ENCODE data around the gene GPR3. TPM values are rescaled to one million over a fixed set of nuclear protein-coding genes. Genes with fewer than 3 reads are reported as not detected.
A peak's percentile ranks its signal among the peaks of the same experiment; 100 is the strongest.

The GPR3 gene
- total RNA-seq, 4 donors from 2014 or later: not detected

GRCh38 chr1:27357281-27358037 lies 35.0 kb upstream of the GPR3 start:
- Histone ChIP-seq H3K4me3 (peak overlapping the region in 3 of 4 donors; percentile 7 to 44 (median 22)), H3K36me3 (no peaks in the 10 kb centered on the region), H3K27me3 (no peaks in the 10 kb centered on the region), H3K9me3 (no peaks in the 10 kb centered on the region), H3K27ac (peak overlapping the region; percentile 51 to 79 (median 62)), H3K4me1 (peaks cover 8 to 26% (median 24%) of the 10 kb centered on the region in 4 donors)
- in situ Hi-C loops (cut with MboI; ENCODE audit: low pct_ligation_motif_present in 1 of 4, low pct_unique_long_range_greater_than_20kb in 1 of 4, low sequenced_read_pairs in 3 of 4): no loop called here
- peak; percentile 80 for DNase-seq
- 45% methylated on average over 16 of the region's 40 CpGs; no CpG with 5 or more reads in 1 of the 2 donors for WGBS, 2 donors (ENCODE audit: low coverage in 1 of 2)
- intact Hi-C loops (cut with DNase I; ENCODE audit: low total_unique reads): loop anchor here (2.0 kb wide), 1 partner anchor 37 kb away; no protein-coding TSS in a partner anchor
- TF ChIP-seq EP300 (IDR thresholded peaks at IDR 0.05; ENCODE audit: low read depth) (no peak), CTCF (IDR thresholded peaks at IDR 0.05) (peak; percentile 97 to 100 (median 99)), POLR2A (IDR thresholded peaks at IDR 0.05) (no peak), POLR2AphosphoS5 (IDR thresholded peaks at IDR 0.05) (peak in 1 of 3 donors; percentile 14)

- TF ChIP-seq POLR2A (IDR thresholded peaks at IDR 0.05) (no peak), POLR2AphosphoS5 (IDR thresholded peaks at IDR 0.05) (no peak), CTCF (IDR thresholded peaks at IDR 0.05) (no peak), EP300 (IDR thresholded peaks at IDR 0.05; ENCODE audit: low read depth) (no peak)
- intact Hi-C loops (cut with DNase I; ENCODE audit: low total_unique reads) (no loop called here), in situ Hi-C loops (cut with MboI; ENCODE audit: low pct_ligation_motif_present in 1 of 4, low pct_unique_long_range_greater_than_20kb in 1 of 4, low sequenced_read_pairs in 3 of 4) (no loop called here)
- no peak for DNase-seq
- H3K4me1 ChIP-seq: peaks cover 8 to 26% (median 24%) of the 10 kb centered on the region in 4 donors
- no peaks in the 10 kb centered on the region for H3K9me3 ChIP-seq
- 89 to 96% methylated on average over 3 to 21 of the region's 21 CpGs for WGBS, 2 donors (ENCODE audit: low coverage in 1 of 2)
- no peak overlapping the region for H3K4me3 ChIP-seq
- H3K27me3 ChIP-seq: no peaks in the 10 kb centered on the region
- H3K36me3 ChIP-seq: no peaks in the 10 kb centered on the region
- no peak overlapping the region for H3K27ac ChIP-seq
Observed at GRCh38 chr1:27358038-27358927, 34.1 kb upstream of the GPR3 start.

GRCh38 chr1:27358928-27359313 lies 33.5 kb upstream of the GPR3 start:
- in situ Hi-C loops (cut with MboI; ENCODE audit: low pct_ligation_motif_present in 1 of 4, low pct_unique_long_range_greater_than_20kb in 1 of 4, low sequenced_read_pairs in 3 of 4) (no loop called here), intact Hi-C loops (cut with DNase I; ENCODE audit: low total_unique reads) (no loop called here)
- 94 to 100% methylated on average over 2 to 5 of the region's 5 CpGs for WGBS, 2 donors (ENCODE audit: low coverage in 1 of 2)

More at GRCh38 chr1:27358928-27359313, 33.5 kb upstream of the GPR3 start:
- Histone ChIP-seq H3K4me3 (no peak overlapping the region), H3K4me1 (peaks cover 8 to 26% (median 24%) of the 10 kb centered on the region in 4 donors), H3K27me3 (no peaks in the 10 kb centered on the region), H3K36me3 (no peaks in the 10 kb centered on the region), H3K27ac (no peak overlapping the region), H3K9me3 (no peaks in the 10 kb centered on the region)
- no peak for DNase-seq
- TF ChIP-seq CTCF (IDR thresholded peaks at IDR 0.05): no peak
- TF ChIP-seq EP300 (IDR thresholded peaks at IDR 0.05; ENCODE audit: low read depth): no peak
- TF ChIP-seq POLR2A (IDR thresholded peaks at IDR 0.05): no peak
- TF ChIP-seq POLR2AphosphoS5 (IDR thresholded peaks at IDR 0.05): no peak
